ENCODE measurements around the gene MAB21L1. TPM values are rescaled to one million over a fixed set of nuclear protein-coding genes. Genes with fewer than 3 reads are reported as not detected.

Gene MAB21L1
- total and polyA plus RNA-seq, 5 donors from 2014 or later, result not detected

DNA sequence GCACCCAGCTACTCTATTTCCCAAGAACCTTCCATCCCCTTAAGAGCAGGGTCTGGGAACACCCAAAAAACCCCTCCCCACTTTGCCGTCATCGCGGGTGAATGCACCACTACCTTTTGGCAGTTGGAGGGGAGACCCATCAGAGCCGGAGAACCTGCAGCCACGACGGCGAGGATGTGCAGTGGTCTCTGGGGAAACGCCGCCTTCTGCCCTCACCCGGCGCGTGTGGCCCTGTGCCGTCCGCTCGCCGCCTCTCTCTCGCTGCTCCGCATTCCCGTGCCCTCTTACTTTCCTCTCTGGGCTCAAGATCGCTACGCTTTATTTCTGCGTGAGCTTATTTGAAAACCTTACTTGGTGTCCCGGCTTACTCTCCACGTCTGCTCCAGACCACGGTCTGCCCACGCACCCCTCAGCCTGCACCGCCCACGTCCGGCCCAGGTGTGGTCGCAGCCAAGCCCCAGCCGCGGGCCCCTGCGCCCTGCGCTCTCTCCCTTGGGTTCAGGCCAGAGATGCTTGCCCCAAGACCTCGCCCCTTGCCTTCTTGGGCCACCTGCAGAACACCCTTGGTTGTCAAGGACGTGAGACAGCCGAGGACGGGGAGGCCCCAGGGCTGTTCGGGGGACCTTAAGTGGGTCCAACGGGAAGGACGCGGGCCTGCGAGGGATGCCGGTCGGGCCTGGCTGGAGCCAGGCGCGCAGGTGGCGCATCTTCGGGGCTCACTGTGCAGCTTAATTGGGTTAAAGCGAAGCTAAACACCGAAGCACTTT is 2.0 kb upstream of the MAB21L1 start:
- DNase-seq (no peak), ATAC-seq (ENCODE audit: low read depth in 2 of 2) (no peak)
- Mint-ChIP-seq H3K27ac (no peak overlapping the region), H3K27me3 (peaks cover 49% of the 10 kb centered on the region), H3K4me3 (peak overlapping the region in 1 of 4 donors; percentile 38), H3K4me1 (peaks cover 0 to 24% (median 7%) of the 10 kb centered on the region in 4 donors), H3K36me3 (no peaks in the 10 kb centered on the region), H3K9me3 (peaks cover 2 to 23% (median 4%) of the 10 kb centered on the region in 7 donors)
- Histone ChIP-seq H3K4me1 (ENCODE audit: control insufficient read depth, insufficient read depth, low read length, poor library complexity, severe bottlenecking) (no peaks in the 10 kb centered on the region), H3K36me3 (ENCODE audit: control insufficient read depth, insufficient read depth, low read length) (no peaks in the 10 kb centered on the region), H3K27ac (ENCODE audit: insufficient read depth, low read length, poor library complexity, severe bottlenecking) (no peak overlapping the region), H3K27me3 (ENCODE audit: control insufficient read depth, insufficient read depth, low read length) (peaks cover 22% of the 10 kb centered on the region), H3K9me3 (ENCODE audit: control insufficient read depth in 2 of 2, low read length in 2 of 2) (peaks cover 0 to 4% of the 10 kb centered on the region in 2 experiments), H3K4me3 (ENCODE audit: low read depth, low read length) (no peak overlapping the region)

- Histone ChIP-seq H3K4me1 (ENCODE audit: control insufficient read depth, insufficient read depth, low read length, poor library complexity, severe bottlenecking) (no peaks in the 10 kb centered on the region), H3K9me3 (ENCODE audit: control insufficient read depth in 2 of 2, low read length in 2 of 2) (peaks cover 0 to 4% of the 10 kb centered on the region in 2 experiments), H3K27ac (ENCODE audit: insufficient read depth, low read length, poor library complexity, severe bottlenecking) (no peak overlapping the region), H3K36me3 (ENCODE audit: control insufficient read depth, insufficient read depth, low read length) (no peaks in the 10 kb centered on the region), H3K4me3 (ENCODE audit: low read depth, low read length) (no peak overlapping the region), H3K27me3 (ENCODE audit: control insufficient read depth, insufficient read depth, low read length) (peaks cover 22% of the 10 kb centered on the region)
- H3K27ac Mint-ChIP-seq, result no peak overlapping the region
- H3K9me3 Mint-ChIP-seq, result peaks cover 2 to 23% (median 4%) of the 10 kb centered on the region in 7 donors
- no peak for ATAC-seq (ENCODE audit: low read depth in 2 of 2)
- no peaks in the 10 kb centered on the region for H3K36me3 Mint-ChIP-seq
- H3K4me3 Mint-ChIP-seq, result no peak overlapping the region
- H3K27me3 Mint-ChIP-seq, result peaks cover 50% of the 10 kb centered on the region
- H3K4me1 Mint-ChIP-seq, result peaks cover 0 to 24% (median 7%) of the 10 kb centered on the region in 4 donors
- no peak for DNase-seq
These were observed 977 bp upstream of the MAB21L1 start for GRCh38 chr13:35477386-35477946.

DNA sequence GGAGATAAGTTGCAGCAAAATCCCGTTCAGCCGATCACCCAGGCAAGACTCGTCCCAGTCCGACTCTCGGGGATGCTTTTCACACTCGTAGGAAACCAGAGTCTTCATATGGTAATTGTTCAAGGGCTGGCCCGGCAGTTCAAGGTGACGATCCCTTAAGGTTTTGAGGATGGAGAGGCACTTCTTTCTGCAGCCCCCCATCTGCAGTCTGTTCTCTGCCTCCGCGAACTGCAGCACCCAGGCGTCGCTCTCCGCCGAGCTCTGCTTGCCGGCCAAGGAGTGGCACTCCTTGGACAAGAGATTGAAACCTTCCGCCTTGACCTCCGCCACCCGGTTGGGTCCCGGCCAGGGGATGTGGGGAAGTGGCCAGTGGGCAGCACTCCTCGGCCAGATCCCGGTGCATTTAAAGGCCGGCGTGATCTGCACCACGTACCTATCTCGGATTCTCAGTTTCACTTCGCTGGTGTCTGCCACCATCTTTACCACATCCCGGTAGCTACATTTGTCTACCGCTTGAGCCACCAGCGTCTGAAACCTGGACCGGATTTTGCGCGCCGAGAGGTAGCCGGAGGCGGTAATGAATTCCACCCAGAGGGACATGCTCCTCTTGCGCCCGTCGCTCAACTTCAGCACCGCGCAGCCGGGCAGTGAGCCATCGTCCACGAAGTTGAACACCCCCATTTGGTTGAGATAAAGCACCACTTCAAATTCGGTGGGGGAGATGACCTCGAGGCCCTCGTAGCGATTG is 1.1 kb downstream of the MAB21L1 start:
- no peaks in the 10 kb centered on the region for H3K36me3 ChIP-seq (ENCODE audit: control insufficient read depth, insufficient read depth, low read length)
- peaks cover 10% of the 10 kb centered on the region in 2 experiments for H3K9me3 ChIP-seq (ENCODE audit: control insufficient read depth in 2 of 2, low read length in 2 of 2)
- peaks cover 0 to 24% (median 7%) of the 10 kb centered on the region in 4 donors for H3K4me1 Mint-ChIP-seq
- no peaks in the 10 kb centered on the region for H3K4me1 ChIP-seq (ENCODE audit: control insufficient read depth, insufficient read depth, low read length, poor library complexity, severe bottlenecking)
- H3K27ac Mint-ChIP-seq, result no peak overlapping the region
- H3K27me3 Mint-ChIP-seq, result peaks cover 65% of the 10 kb centered on the region
- H3K9me3 Mint-ChIP-seq, result peaks cover 2 to 31% (median 7%) of the 10 kb centered on the region in 7 donors
- H3K27me3 ChIP-seq (ENCODE audit: control insufficient read depth, insufficient read depth, low read length), result peaks cover 32% of the 10 kb centered on the region
- H3K27ac ChIP-seq (ENCODE audit: insufficient read depth, low read length, poor library complexity, severe bottlenecking), result no peak overlapping the region
- H3K36me3 Mint-ChIP-seq, result no peaks in the 10 kb centered on the region
- H3K4me3 ChIP-seq (ENCODE audit: low read depth, low read length), result no peak overlapping the region
- DNase-seq, result peak in 1 of 3 donors; percentile 29
- no peak for ATAC-seq (ENCODE audit: low read depth in 2 of 2)
- peak overlapping the region in 2 of 4 donors; percentile 60 to 68 for H3K4me3 Mint-ChIP-seq

GRCh38 chr13:35474496-35475211 is 1.8 kb downstream of the MAB21L1 start:
- no peaks in the 10 kb centered on the region for H3K4me1 ChIP-seq (ENCODE audit: control insufficient read depth, insufficient read depth, low read length, poor library complexity, severe bottlenecking)
- H3K27me3 ChIP-seq (ENCODE audit: control insufficient read depth, insufficient read depth, low read length), result peaks cover 31% of the 10 kb centered on the region
- H3K27ac ChIP-seq (ENCODE audit: insufficient read depth, low read length, poor library complexity, severe bottlenecking), result no peak overlapping the region
- H3K4me1 Mint-ChIP-seq, result peaks cover 0 to 24% (median 7%) of the 10 kb centered on the region in 4 donors
- no peak overlapping the region for H3K27ac Mint-ChIP-seq
- no peaks in the 10 kb centered on the region for H3K36me3 Mint-ChIP-seq
- no peaks in the 10 kb centered on the region for H3K36me3 ChIP-seq (ENCODE audit: control insufficient read depth, insufficient read depth, low read length)
- H3K27me3 Mint-ChIP-seq, result peaks cover 71% of the 10 kb centered on the region
- DNase-seq (no peak), ATAC-seq (ENCODE audit: low read depth in 2 of 2) (no peak)
- no peak overlapping the region for H3K4me3 ChIP-seq (ENCODE audit: low read depth, low read length)
- H3K9me3 Mint-ChIP-seq, result peaks cover 2 to 33% (median 9%) of the 10 kb centered on the region in 7 donors
- H3K4me3 Mint-ChIP-seq, result peak overlapping the region in 2 of 4 donors; percentile 60 to 68
- H3K9me3 ChIP-seq (ENCODE audit: control insufficient read depth in 2 of 2, low read length in 2 of 2), result peaks cover 10% of the 10 kb centered on the region in 2 experiments

DNA sequence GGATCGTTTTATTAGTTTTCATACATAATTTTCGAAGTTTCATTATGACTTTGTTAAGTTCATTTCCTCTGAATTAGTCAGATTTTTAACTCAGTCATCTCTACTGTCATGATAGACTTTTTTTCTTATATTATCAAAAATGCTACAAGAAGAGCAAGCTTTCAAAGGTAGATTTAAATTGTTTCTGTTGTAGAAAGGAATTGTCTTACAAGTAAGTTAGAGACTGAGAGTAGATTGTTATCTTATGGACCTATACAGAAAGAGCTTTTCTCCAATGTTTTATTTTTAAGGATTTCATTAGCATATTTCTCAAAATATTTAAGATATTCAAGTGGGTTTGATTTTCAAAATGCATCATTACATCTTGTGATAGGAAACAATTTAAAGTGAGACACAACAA is 2.7 kb downstream of the MAB21L1 start:
- no peak overlapping the region for H3K27ac ChIP-seq (ENCODE audit: insufficient read depth, low read length, poor library complexity, severe bottlenecking)
- peaks cover 28% of the 10 kb centered on the region for H3K27me3 ChIP-seq (ENCODE audit: control insufficient read depth, insufficient read depth, low read length)
- no peaks in the 10 kb centered on the region for H3K36me3 Mint-ChIP-seq
- H3K4me3 ChIP-seq (ENCODE audit: low read depth, low read length), result no peak overlapping the region
- H3K9me3 ChIP-seq (ENCODE audit: control insufficient read depth in 2 of 2, low read length in 2 of 2), result peaks cover 5 to 10% of the 10 kb centered on the region in 2 experiments
- no peak for DNase-seq
- peaks cover 65% of the 10 kb centered on the region for H3K27me3 Mint-ChIP-seq
- no peak for ATAC-seq (ENCODE audit: low read depth in 2 of 2)
- H3K4me1 Mint-ChIP-seq, result peaks cover 0 to 24% (median 7%) of the 10 kb centered on the region in 4 donors
- H3K27ac Mint-ChIP-seq, result no peak overlapping the region
- peaks cover 2 to 33% (median 9%) of the 10 kb centered on the region in 7 donors for H3K9me3 Mint-ChIP-seq
- H3K4me3 Mint-ChIP-seq, result no peak overlapping the region
- H3K36me3 ChIP-seq (ENCODE audit: control insufficient read depth, insufficient read depth, low read length), result no peaks in the 10 kb centered on the region
- no peaks in the 10 kb centered on the region for H3K4me1 ChIP-seq (ENCODE audit: control insufficient read depth, insufficient read depth, low read length, poor library complexity, severe bottlenecking)

- Histone ChIP-seq H3K4me1 (ENCODE audit: control insufficient read depth, insufficient read depth, low read length, poor library complexity, severe bottlenecking) (no peaks in the 10 kb centered on the region), H3K36me3 (ENCODE audit: control insufficient read depth, insufficient read depth, low read length) (no peaks in the 10 kb centered on the region), H3K27me3 (ENCODE audit: control insufficient read depth, insufficient read depth, low read length) (peaks cover 28% of the 10 kb centered on the region), H3K27ac (ENCODE audit: insufficient read depth, low read length, poor library complexity, severe bottlenecking) (no peak overlapping the region), H3K9me3 (ENCODE audit: control insufficient read depth in 2 of 2, low read length in 2 of 2) (peaks cover 6 to 10% of the 10 kb centered on the region in 2 experiments), H3K4me3 (ENCODE audit: low read depth, low read length) (no peak overlapping the region)
- no peak overlapping the region for H3K27ac Mint-ChIP-seq
- no peak for DNase-seq
- ATAC-seq (ENCODE audit: low read depth in 2 of 2), result no peak
- peaks cover 65% of the 10 kb centered on the region for H3K27me3 Mint-ChIP-seq
- H3K36me3 Mint-ChIP-seq, result no peaks in the 10 kb centered on the region
- H3K9me3 Mint-ChIP-seq, result peaks cover 2 to 31% (median 9%) of the 10 kb centered on the region in 7 donors
- H3K4me3 Mint-ChIP-seq, result no peak overlapping the region
- peaks cover 0 to 24% (median 7%) of the 10 kb centered on the region in 4 donors for H3K4me1 Mint-ChIP-seq
These were observed 3.2 kb downstream of the MAB21L1 start for GRCh38 chr13:35473206-35473775.
